Activated CD4-positive, alpha-beta T cell treated with anti-CD3 and anti-CD28 coated beads, Interleukin-10, Interleukin-2, amounts not matched to agents 100 ng/mL and 50 ng/mL, durations not matched to agents 16 hours and 8 hours (primary cell): ENCODE data around the gene CPEB3.

ENCODE experiments used
- DNase-seq: peaks from one replicate; pipeline ENCODE4 v3.0.0-alpha.2; 2020

Gene CPEB3

DNA sequence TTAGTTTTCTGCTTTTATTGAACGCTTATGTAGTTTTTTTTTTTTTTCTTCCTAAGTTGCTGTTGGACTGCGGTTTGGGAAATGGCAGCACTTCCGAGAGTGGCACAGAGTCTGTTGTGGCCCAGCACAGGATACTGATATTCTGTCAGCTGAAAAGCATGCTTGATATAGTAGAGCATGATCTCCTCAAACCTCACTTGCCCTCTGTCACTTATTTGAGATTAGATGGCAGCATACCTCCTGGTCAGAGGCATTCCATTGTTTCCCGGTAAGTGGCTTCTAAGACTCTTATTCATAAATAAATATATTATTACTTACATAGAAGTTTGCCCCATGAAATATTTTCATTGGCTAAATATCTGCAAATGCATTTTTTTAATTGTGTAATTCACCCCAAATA, 266.2 kb downstream of the CPEB3 start:
- DNase-seq, result no peak

DNA sequence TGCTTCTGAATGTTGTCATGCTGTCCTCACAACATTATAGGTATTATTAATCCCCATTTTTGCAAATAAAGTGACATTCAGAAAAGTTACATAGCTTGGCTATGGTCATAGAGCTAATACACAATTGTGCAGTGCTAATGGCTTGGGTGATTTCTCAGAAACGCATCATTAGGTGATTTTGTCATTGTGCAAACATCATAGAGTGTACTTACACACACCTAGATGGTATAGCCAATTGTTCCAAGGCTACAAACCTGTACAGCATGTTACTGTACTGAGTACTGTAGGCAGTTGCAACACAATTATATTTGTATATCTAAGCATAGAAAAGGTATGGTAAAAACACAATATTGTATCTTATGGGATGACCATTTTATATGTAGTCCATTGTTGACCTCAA, 276.3 kb downstream of the CPEB3 start:
- no peak for DNase-seq

DNA sequence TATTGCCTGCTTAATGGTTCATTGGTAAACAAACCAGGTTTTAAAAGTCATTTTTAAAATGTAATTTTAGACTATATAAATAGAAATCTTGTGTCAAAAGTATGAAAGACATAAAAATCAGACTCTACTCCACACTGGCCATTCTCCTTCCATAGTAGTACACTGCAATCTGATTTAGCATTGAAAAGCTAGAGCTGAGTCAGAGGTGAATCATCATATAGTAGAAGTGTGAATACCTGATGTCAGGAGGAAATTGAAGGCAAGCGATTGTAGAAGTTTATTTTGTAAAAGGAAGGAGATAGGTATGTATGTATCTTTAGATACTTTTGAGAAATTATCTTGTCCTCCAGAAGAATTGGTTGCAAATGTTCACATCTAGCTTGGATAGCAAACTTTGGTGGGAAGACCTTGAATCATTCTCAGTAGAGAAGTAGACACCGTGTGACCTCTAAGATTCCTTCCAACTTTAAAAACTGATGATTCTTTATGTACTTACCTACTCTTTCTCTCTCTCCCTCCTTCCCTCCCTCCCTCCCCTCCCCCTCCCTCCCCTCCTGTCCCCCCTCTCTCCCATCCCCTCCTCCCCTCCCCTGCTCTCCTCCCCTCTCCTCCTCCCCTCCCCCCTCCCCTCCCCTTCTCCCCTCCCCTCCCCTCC, 279.2 kb downstream of the CPEB3 start:
- peak; percentile 68 for DNase-seq

DNA sequence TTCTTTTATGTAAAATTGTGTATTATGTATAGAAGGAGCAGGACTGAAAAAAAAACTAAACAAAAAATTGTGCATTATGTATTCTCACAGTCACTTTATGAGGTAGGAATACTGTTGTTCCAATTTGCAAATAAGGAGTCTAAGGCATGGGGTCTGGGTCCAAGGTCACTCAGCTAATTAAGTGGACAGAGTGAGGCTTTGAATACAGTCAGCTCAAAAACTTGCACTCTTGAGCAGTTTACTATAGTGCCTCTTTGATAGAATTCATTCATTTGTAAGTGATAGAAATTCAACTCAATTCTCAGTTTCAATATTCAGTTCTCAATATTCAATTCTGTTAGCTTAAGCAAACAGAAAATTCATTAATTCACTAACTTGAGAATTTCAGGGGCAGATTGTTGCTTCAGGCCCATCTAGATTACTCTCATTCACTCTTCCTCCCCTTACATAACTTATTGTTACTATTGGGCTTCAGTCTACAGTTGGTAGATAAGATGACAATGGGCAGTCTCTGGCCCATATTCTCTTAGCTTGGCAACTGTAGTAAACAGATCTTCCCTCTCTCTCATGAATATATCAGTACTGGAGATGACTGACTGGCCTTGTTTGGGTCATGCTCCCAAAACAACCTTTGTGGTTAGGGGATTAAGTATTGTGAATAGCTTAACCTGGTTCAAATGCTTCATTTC, 280.7 kb downstream of the CPEB3 start:
- no peak for DNase-seq

DNA sequence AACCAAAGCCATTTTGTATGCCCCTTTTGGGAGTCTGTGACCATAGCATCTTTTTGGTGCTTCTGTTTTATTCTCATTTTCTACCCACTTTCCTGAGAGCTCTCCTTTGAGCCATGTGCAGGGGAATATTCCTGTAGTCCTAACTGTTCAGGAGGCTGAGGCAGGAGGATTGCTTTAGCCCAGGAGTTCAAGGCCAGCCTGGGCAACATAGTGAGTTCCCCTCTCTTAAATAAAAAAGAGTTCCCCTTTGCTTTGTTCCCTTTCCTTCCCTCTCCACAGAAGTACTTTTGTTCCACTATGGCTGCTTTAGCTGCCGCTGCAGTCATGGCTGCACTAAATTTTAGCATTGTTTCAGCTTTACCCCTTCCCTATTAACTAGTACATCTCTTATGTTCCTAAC, 281.4 kb downstream of the CPEB3 start:
- no peak for DNase-seq

DNA sequence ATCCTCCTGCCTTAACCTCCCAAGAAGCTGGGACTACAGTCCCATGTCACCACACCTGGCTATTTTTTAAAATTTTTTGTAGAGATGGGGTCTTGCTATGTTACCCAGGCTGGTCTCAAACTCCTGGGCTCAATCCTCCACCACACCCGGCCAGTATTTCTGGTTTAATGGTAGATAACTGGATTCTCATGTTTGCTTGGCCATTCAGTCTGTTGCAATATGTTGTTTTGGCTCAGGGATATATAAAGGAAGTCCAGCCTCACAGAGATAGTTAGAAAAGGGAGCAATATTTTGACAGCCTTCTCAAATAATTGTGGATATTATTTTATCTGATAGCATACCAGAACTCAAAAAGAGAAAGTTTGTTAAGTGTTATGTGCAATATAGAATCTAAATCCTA, 284.9 kb downstream of the CPEB3 start:
- no peak for DNase-seq

DNA sequence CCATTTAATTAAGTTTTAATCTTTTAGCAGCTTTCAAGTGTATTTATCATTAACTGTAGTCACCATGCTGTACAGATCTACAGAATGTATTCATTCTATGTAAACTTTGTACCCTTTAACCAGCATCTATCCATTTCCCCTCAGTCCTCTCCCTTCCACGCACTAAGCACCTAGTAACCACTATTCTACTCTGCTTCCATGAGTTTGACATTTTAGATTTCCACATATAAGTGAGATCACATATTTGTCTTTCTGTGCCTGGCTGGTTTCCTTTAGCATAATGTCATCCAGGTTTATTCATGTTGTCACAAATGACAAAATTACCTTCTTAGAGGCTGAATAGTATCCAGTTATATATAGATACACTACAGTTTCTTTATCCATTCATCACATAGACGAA, 287.6 kb downstream of the CPEB3 start:
- DNase-seq, result no peak

DNA sequence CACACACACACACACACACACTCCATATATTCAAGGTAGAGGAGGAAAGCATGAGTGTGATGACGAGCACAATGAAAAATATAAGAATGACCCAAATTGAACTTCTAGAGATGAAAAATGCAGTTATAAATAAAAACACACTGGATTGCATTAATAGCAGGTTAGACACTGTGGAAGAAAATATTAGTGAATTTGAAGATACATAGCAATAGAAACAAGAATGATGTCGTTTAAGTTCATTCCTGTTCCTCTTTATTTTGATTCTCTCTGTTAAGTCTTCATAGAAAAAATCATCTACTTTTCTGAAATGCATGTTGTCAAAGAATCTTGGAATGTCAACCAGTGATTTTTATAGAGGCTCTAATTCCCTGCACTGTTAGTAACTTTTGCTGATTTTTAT, 288.9 kb downstream of the CPEB3 start:
- DNase-seq, result no peak

DNA sequence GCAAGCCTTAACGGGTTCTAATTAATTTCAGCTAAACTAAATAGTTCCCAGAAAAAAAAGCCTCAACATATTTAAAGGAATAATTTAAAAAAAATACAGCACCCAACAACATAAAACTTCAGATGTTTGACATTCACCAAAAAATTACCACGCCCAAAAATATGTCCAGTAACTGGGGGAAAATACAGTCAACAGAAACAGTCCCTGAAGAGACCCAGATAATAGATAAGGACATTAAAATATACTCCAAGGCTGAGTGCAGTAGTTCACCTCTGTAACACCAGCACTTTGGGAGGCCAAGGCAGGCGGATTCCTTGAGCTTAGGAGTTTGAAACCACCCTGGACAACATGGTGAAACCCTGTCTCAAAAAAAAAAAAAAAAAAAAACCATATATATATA, 289.3 kb downstream of the CPEB3 start:
- DNase-seq, result no peak
